Measurements from ENCODE around the gene ACTN4.

The ACTN4 gene

GRCh38 chr19:38662537-38663155, 15.2 kb downstream of the ACTN4 start:
- DNase-seq (ENCODE audit: low read depth): no peak
- TF ChIP-seq, protein P1, sequence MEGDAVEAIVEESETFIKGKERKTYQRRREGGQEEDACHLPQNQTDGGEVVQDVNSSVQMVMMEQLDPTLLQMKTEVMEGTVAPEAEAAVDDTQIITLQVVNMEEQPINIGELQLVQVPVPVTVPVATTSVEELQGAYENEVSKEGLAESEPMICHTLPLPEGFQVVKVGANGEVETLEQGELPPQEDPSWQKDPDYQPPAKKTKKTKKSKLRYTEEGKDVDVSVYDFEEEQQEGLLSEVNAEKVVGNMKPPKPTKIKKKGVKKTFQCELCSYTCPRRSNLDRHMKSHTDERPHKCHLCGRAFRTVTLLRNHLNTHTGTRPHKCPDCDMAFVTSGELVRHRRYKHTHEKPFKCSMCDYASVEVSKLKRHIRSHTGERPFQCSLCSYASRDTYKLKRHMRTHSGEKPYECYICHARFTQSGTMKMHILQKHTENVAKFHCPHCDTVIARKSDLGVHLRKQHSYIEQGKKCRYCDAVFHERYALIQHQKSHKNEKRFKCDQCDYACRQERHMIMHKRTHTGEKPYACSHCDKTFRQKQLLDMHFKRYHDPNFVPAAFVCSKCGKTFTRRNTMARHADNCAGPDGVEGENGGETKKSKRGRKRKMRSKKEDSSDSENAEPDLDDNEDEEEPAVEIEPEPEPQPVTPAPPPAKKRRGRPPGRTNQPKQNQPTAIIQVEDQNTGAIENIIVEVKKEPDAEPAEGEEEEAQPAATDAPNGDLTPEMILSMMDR (IDR thresholded peaks at IDR 0.05; ENCODE audit: control insufficient read depth, insufficient read depth, low read depth, low read length, missing control alignments): no peak
- no peak overlapping the region for H3K4me3 ChIP-seq (ENCODE audit: control insufficient read depth, low read depth, low read length)

DNA sequence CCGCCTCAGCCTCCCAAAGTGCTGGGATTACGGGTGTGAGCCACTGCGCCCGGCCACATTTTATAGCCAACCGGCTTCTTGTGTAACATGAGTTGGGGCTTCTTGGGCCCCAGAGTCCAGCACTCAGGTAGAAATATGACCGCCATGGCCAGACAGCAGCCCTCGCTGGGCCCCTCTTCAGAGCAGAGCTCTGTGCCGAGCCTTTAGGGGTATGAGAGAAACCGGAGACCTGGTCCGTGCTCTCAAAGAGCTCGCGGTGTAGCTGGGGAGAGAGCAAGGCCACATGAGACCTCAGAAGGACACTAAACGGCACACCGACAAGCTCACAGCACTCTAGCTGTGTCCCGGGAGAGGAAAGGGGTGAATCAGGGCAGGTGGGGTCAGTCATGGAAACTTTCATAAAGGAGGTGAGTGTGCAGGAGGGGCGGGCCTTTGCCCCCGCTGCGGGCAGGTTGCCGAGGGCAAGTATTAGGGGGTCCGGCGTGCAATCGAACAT, 15.8 kb downstream of the ACTN4 start:
- H3K4me3 ChIP-seq (ENCODE audit: control insufficient read depth, low read depth, low read length): no peak overlapping the region
- TF ChIP-seq, protein P1 (IDR thresholded peaks at IDR 0.05; ENCODE audit: control insufficient read depth, insufficient read depth, low read depth, low read length, missing control alignments): no peak
- no peak for DNase-seq (ENCODE audit: low read depth)

- no peak overlapping the region for H3K4me3 ChIP-seq (ENCODE audit: control insufficient read depth, low read depth, low read length)
- DNase-seq (ENCODE audit: low read depth): no peak
- TF ChIP-seq, protein P1 (IDR thresholded peaks at IDR 0.05; ENCODE audit: control insufficient read depth, insufficient read depth, low read depth, low read length, missing control alignments): no peak
These were observed 16.6 kb downstream of the ACTN4 start for GRCh38 chr19:38663957-38664502.

- TF ChIP-seq, protein P1 (IDR thresholded peaks at IDR 0.05; ENCODE audit: control insufficient read depth, insufficient read depth, low read depth, low read length, missing control alignments): no peak
- H3K4me3 ChIP-seq (ENCODE audit: control insufficient read depth, low read depth, low read length): no peak overlapping the region
- DNase-seq (ENCODE audit: low read depth): no peak
These were observed 17.2 kb downstream of the ACTN4 start for GRCh38 chr19:38664503-38665211.

- TF ChIP-seq, protein P1 (IDR thresholded peaks at IDR 0.05; ENCODE audit: control insufficient read depth, insufficient read depth, low read depth, low read length, missing control alignments): no peak
- DNase-seq (ENCODE audit: low read depth): no peak
- H3K4me3 ChIP-seq (ENCODE audit: control insufficient read depth, low read depth, low read length): no peak overlapping the region
These were observed 17.9 kb downstream of the ACTN4 start for GRCh38 chr19:38665219-38665931.

DNA sequence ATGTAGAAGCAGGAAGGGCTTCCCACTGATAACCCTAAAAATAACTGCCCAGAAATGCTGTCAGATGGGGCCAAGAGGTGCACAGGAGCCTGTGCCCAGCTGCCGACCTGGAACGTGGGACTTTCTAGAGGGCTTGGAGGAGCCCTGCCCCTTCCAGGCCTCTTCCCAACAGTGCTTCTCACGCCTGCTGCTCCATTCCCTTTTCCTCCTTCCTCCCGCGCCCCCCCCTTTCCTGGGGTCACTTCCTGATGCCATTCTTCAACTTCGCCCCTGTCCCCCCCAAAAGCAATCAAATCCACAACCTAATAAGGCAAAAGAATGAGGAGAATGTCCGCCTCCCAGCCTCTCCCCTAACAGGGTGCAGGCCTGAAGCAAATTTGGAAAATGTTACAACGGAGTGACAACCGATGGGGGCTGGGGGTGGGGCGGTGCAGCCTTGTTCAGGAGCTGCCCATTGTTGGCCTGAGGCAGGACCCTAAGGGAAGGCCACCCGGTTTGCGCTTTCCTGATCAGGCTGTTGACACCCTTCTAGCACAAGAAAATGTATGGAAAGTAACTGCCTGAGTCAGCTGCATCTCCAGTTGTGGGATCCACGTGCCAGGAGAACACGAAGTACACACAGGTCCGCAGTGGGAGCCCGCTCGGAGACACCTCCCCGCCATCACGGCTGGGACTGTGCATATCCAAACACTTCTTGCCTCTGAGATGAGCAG, 18.7 kb downstream of the ACTN4 start:
- H3K4me3 ChIP-seq (ENCODE audit: control insufficient read depth, low read depth, low read length): no peak overlapping the region
- TF ChIP-seq, protein P1 (IDR thresholded peaks at IDR 0.05; ENCODE audit: control insufficient read depth, insufficient read depth, low read depth, low read length, missing control alignments): no peak
- no peak for DNase-seq (ENCODE audit: low read depth)
